A549 (cell line): ENCODE data around the gene TFCP2.

Experiments used
- EP300 ChIP-seq, 2 experiments: fragments of >200 bp; sonication (Bioruptor Twin); formaldehyde crosslinking; IDR thresholded peaks; 2 replicates in 1 of 2; 3 replicates in 1 of 2; pipeline ENCODE4 v1.6.1; 2016 to 2017
- HDAC2 ChIP-seq: fragments of 200-600 bp; sonication (generic); IDR thresholded peaks from 2 replicates; pipeline ENCODE4 v1.6.1; 2016
- POLR2A ChIP-seq: IDR thresholded peaks from 2 replicates; pipeline ENCODE4 v1.6.1; 2012; ENCODE audit warnings: mild to moderate bottlenecking, low read length
- SREBF2 ChIP-seq: fragments of 450-650 bp; IDR thresholded peaks from 2 replicates; pipeline ENCODE4 v1.6.1; 2014; ENCODE audit warnings: mild to moderate bottlenecking, moderate library complexity
- TF ChIP-seq, protein P1 (sequence below): IDR thresholded peaks from 2 replicates; pipeline ENCODE4 v1.6.1; 2012
- TF ChIP-seq, protein P2 (sequence below): fragments of >200 bp; sonication (Bioruptor Twin); formaldehyde crosslinking; IDR thresholded peaks from 3 replicates; pipeline ENCODE4 v1.5.1; 2016

DNA sequence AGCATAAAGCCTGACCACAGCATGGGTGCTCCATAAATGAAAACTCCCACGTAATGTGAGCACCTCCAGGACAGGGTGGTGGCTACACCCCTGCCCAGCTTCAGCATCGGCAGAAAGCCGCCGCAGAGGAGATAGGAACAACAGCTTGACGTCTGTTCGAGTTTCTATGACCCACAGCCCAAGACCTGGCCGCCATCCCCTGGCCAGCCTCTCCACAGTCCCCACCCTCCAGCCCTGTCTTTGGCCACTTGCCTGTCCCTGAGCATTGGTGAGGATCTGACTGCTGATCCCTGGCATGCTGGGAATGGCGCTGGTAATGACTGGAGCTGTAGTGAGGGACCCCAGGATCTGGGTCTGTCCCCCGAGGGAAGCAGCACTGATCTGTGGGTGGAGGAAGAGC lies 23.6 kb upstream of the TFCP2 start:
- TF ChIP-seq, protein P1, sequence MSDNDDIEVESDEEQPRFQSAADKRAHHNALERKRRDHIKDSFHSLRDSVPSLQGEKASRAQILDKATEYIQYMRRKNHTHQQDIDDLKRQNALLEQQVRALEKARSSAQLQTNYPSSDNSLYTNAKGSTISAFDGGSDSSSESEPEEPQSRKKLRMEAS = no peak
- TF ChIP-seq, protein P2, sequence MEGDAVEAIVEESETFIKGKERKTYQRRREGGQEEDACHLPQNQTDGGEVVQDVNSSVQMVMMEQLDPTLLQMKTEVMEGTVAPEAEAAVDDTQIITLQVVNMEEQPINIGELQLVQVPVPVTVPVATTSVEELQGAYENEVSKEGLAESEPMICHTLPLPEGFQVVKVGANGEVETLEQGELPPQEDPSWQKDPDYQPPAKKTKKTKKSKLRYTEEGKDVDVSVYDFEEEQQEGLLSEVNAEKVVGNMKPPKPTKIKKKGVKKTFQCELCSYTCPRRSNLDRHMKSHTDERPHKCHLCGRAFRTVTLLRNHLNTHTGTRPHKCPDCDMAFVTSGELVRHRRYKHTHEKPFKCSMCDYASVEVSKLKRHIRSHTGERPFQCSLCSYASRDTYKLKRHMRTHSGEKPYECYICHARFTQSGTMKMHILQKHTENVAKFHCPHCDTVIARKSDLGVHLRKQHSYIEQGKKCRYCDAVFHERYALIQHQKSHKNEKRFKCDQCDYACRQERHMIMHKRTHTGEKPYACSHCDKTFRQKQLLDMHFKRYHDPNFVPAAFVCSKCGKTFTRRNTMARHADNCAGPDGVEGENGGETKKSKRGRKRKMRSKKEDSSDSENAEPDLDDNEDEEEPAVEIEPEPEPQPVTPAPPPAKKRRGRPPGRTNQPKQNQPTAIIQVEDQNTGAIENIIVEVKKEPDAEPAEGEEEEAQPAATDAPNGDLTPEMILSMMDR = no peak
- TF ChIP-seq EP300 (IDR thresholded peaks at IDR 0.05) = no peak
- TF ChIP-seq HDAC2 = no peak
- no peak for TF ChIP-seq POLR2A
- no peak for TF ChIP-seq SREBF2
